Mucosa of descending colon (tissue), 3 donors: ENCODE measurements around the gene ACSL5. TPM values are rescaled to one million over a fixed set of nuclear protein-coding genes. Genes with fewer than 3 reads are reported as not detected.

ENCODE experiments used
- ATAC-seq: fragments of 200-7000 bp; cut with Tn5 transposase; one replicate; pipeline ENCODE4 v1.9.1; 2020; ENCODE audit warnings: mild to moderate bottlenecking, moderate library complexity
- DNase-seq, 3 donors: peaks; one replicate each; pipeline ENCODE4 v3.0.0-alpha.2; 2020
- H3K36me3 ChIP-seq: fragments of 200-600 bp; one replicate; pipeline ENCODE4 v1.8.0; 2021; ENCODE audit warnings: low read depth, mild to moderate bottlenecking
- H3K4me1 ChIP-seq: fragments of 200-600 bp; one replicate; pipeline ENCODE4 v1.8.0; 2021; ENCODE audit warnings: low read depth, mild to moderate bottlenecking
- H3K4me3 ChIP-seq: fragments of 200-600 bp; one replicate; pipeline ENCODE4 v1.8.0; 2021; ENCODE audit warnings: mild to moderate bottlenecking
- H3K9me3 ChIP-seq: fragments of 200-600 bp; one replicate; pipeline ENCODE4 v1.8.0; 2021; ENCODE audit warnings: mild to moderate bottlenecking
- CTCF ChIP-seq: fragments of 200-600 bp; IDR thresholded peaks from one replicate; pipeline ENCODE4 v1.8.0; 2022; ENCODE audit warnings: antibody characterized with exemption, mild to moderate bottlenecking
- intact Hi-C, 2 donors: fragments of 100-400 bp; cut with DNase I in 1 of 2; cut with micrococcal nuclease in 1 of 2; formaldehyde crosslinking; loops; one replicate each; pipeline versions ENCODE4 v1.11.0 to v1.11.1; 2022; cut with DNase I, micrococcal nuclease
- total RNA-seq, 3 donors: library from RNA; stranded (reverse); fragmentation: NEBNext Ultra II Directional in 2 of 3; extraction: Animal tissue kit (Norgen Biotek cat#: 25700) in 2 of 3; gene quantifications; one replicate each; pipeline versions ENCODE4 v1.2.1 to v1.2.4, GENCODE V29; 2021 to 2023
- donor health status: DM: no; HTN: no; CAD: no; lungs with moderate emphysema.
- donor health status: DM: no; HTN: no; CAD: no.
- donor health status: DM: no; HTN: yes; CAD: no.

ACSL5 gene
- total RNA-seq, 3 donors from 2014 or later = 125 to 312 (median 258) TPM

- no peak for TF ChIP-seq CTCF
Measured at GRCh38 chr10:112345743-112346142, 28.2 kb upstream of the ACSL5 start.

GRCh38 chr10:112346774-112347173 is 27.1 kb upstream of the ACSL5 start:
- intact Hi-C loops = no loop called here
- no peak for ATAC-seq
- no peaks in the 10 kb centered on the region for H3K36me3 ChIP-seq
- TF ChIP-seq CTCF = no peak
- H3K4me3 ChIP-seq = no peak overlapping the region
- H3K4me1 ChIP-seq = peaks cover 6% of the 10 kb centered on the region
- H3K9me3 ChIP-seq = no peaks in the 10 kb centered on the region
- DNase-seq = no peak

More at GRCh38 chr10:112345743-112346142, 28.2 kb upstream of the ACSL5 start:
- ATAC-seq (no peak), DNase-seq (peak in 1 of 3 donors; percentile 1)
- H3K9me3 ChIP-seq = no peaks in the 10 kb centered on the region
- intact Hi-C loops = no loop called here
- no peak overlapping the region for H3K4me3 ChIP-seq
- no peaks in the 10 kb centered on the region for H3K36me3 ChIP-seq
- H3K4me1 ChIP-seq = peaks cover 6% of the 10 kb centered on the region

DNA sequence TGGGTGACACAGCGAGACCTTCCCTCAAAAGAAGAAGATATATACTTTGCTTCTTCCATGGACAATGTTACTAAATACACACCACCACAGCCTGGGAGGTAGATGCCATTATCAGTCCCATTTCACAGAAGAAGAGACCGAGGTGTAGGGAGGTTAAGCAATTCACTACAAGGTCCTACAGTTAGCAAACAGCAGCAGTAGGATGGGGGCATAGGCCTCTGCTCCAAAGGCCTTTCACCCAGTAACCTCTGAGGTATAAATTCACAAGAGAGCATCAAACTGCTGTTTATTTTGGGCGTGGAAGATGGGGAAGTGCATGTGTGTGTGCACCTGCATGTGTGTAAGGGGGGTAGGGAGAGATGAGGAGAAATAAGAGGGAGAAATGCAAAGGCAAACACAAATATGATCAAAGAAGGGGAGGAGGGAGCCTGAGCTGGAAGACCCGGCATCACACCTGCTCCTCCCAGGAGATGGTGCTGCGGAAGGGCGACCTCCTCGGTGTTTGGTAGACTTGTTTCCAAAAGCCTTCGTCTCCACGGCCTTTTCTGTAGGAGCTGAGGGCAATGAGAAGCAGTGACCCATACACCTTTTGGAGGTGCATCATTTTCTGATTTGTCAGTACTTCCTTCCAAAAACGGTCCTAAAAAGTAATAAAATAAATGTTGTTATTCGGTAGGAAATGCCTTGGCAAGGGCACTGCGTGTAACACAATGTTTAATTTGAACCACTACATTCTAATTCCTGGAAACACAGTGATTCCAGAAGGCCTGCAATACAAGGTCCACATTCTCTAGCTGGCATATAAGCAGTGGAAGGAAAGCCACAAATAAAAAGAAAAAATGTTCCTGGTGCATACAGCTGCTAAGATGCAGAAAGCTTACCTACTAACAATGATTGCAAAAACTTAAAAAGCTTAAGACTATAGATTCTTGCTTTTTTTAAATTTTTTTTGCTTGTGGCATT is 25.9 kb upstream of the ACSL5 start:
- ATAC-seq (peak; percentile 78), DNase-seq (peak in 1 of 3 donors; percentile 28)
- intact Hi-C loops = no loop called here
- Histone ChIP-seq H3K4me1 (peaks cover 6% of the 10 kb centered on the region), H3K36me3 (no peaks in the 10 kb centered on the region), H3K9me3 (no peaks in the 10 kb centered on the region), H3K4me3 (no peak overlapping the region)
- no peak for TF ChIP-seq CTCF

DNA sequence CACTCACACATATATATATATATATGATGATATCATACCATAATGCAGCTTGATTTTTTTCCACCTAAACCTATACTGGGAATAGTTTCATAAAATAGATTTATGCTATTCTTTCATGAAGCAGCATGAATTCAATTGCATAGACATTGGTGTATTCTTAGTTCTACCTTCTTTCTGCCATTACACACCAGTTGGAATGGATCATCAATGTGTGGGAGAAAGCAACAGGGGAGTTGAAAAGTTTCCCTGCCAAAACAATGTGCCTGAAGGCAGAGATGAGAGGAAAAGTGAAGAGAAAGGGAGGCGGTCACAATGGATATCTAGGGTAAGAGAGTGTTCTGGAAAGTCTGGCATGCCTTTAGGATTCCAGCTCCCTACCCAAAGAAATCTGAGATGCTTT is 25.2 kb upstream of the ACSL5 start:
- ATAC-seq = no peak
- TF ChIP-seq CTCF = no peak
- Histone ChIP-seq H3K4me3 (no peak overlapping the region), H3K4me1 (peaks cover 6% of the 10 kb centered on the region), H3K9me3 (no peaks in the 10 kb centered on the region), H3K36me3 (no peaks in the 10 kb centered on the region)
- no peak for DNase-seq
- intact Hi-C loops = no loop called here

DNA sequence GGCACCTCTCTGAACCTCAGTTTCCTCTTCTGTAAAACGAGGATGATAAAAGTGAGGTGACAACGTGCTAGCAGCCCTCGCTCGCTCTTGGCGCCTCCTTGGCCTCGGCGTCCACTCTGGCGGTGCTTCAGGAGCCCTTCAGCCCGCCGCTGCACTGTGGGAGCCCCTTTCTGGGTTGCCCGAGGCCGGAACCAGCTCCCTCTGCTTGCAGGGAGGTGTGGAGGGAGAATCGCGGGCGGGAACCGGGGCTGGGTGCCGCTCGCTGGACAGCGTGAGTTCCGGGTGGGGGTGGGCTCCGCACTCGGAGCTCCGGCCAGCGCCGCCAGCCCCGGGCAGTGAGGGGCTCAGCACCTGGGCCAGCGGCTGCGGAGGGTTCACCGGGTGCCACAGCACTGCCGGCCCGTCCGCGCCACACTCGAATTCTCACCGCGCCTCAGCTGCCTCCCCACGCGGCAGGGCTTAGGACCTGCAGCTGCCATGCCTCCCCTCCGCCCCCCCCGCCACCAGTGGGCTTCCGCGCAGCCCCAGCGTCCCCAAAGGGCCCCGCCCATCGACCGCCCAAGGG is 24.3 kb upstream of the ACSL5 start:
- ATAC-seq (no peak), DNase-seq (peak in 1 of 3 donors; percentile 2)
- Histone ChIP-seq H3K4me1 (peaks cover 6% of the 10 kb centered on the region), H3K9me3 (no peaks in the 10 kb centered on the region), H3K4me3 (no peak overlapping the region), H3K36me3 (no peaks in the 10 kb centered on the region)
- TF ChIP-seq CTCF = no peak
- intact Hi-C loops = no loop called here
